CD4-positive, alpha-beta memory T cell (primary cell): ENCODE data around the gene MUL1. TPM values are rescaled to one million over a fixed set of nuclear protein-coding genes. Genes with fewer than 3 reads are reported as not detected.
A peak's percentile ranks its signal among the peaks of the same experiment; 100 is the strongest.
"Not testable (repeated sequence)": the region's sequence is repeated elsewhere in the genome, so short reads cannot be mapped to it uniquely, and the experiment has no call there.

Source experiments
- CTCF ChIA-PET: fragments of 350-600 bp; sonication (Branson Sonifier 250); formaldehyde crosslinking; loops from one replicate; lab custom pipeline; 2021; ENCODE audit warnings: inconsistent platforms; ENCODE audit not compliant: partially characterized antibody; lab: Charles Lee
- POLR2A ChIA-PET: fragments of 350-600 bp; sonication (Branson Sonifier 250); formaldehyde crosslinking; loops from one replicate; lab custom pipeline; 2021; ENCODE audit not compliant: partially characterized antibody; lab: Charles Lee
- DNase-seq, 5 donors: peaks; one replicate each; pipeline versions ENCODE4 v3.0.0 to v3.0.0-alpha.2; 2020 to 2022; ENCODE audit warnings: mixed read lengths in 1 of 5
- H3K27ac ChIP-seq: one replicate; pipeline ENCODE4 v1.7.0; 2013; ENCODE audit warnings: low read depth, low read length
- H3K27me3 ChIP-seq: 2 replicates; pipeline ENCODE4 v1.7.0; 2013; ENCODE audit warnings: mild to moderate bottlenecking, low read length, moderate library complexity; ENCODE audit not compliant: insufficient read depth
- H3K36me3 ChIP-seq: 2 replicates; pipeline ENCODE4 v1.7.0; 2013; ENCODE audit warnings: mild to moderate bottlenecking, low read length, moderate library complexity; ENCODE audit not compliant: insufficient read depth
- H3K4me1 ChIP-seq: 2 replicates; pipeline ENCODE4 v1.7.0; 2013; ENCODE audit warnings: mild to moderate bottlenecking, low read length, moderate library complexity; ENCODE audit not compliant: insufficient read depth
- H3K4me3 ChIP-seq, 2 donors: one replicate each; pipeline ENCODE4 v1.7.0; 2013; ENCODE audit warnings: low read length in 2 of 2, mild to moderate bottlenecking in 1 of 2
- H3K9me3 ChIP-seq, 2 donors: one replicate each; pipeline ENCODE4 v1.7.0; 2013; ENCODE audit warnings: low read length in 2 of 2, control low read depth in 1 of 2; ENCODE audit not compliant: control insufficient read depth in 1 of 2
- H3K27ac Mint-ChIP-seq, 7 donors: one replicate each; pipeline ENCODE4 v1.8.0; 2020 to 2021; ENCODE audit warnings: mixed read lengths in 7 of 7, mild to moderate bottlenecking in 6 of 7, inconsistent platforms in 3 of 7, moderate library complexity in 3 of 7
- H3K27me3 Mint-ChIP-seq, 2 donors: one replicate each; pipeline ENCODE4 v1.8.0; 2020 to 2021; ENCODE audit warnings: mixed read lengths in 2 of 2
- H3K36me3 Mint-ChIP-seq, 2 donors: one replicate each; pipeline ENCODE4 v1.8.0; 2020 to 2021; ENCODE audit warnings: mixed read lengths in 2 of 2, inconsistent platforms in 1 of 2, mild to moderate bottlenecking in 1 of 2
- H3K4me1 Mint-ChIP-seq, 4 donors: one replicate each; pipeline ENCODE4 v1.8.0; 2020 to 2021; ENCODE audit warnings: mixed read lengths in 4 of 4, mild to moderate bottlenecking in 1 of 4
- H3K4me3 Mint-ChIP-seq, 8 donors: one replicate each; pipeline ENCODE4 v1.8.0; 2020 to 2021; ENCODE audit warnings: mixed read lengths in 8 of 8, mild to moderate bottlenecking in 7 of 8, moderate library complexity in 6 of 8, inconsistent platforms in 3 of 8
- H3K9me3 Mint-ChIP-seq, 8 donors: one replicate each; pipeline ENCODE4 v1.8.0; 2020 to 2021; ENCODE audit warnings: mixed read lengths in 8 of 8, mild to moderate bottlenecking in 5 of 8, inconsistent platforms in 3 of 8, moderate library complexity in 1 of 8
- intact Hi-C: fragments of 100-400 bp; cut with micrococcal nuclease; formaldehyde crosslinking; loops from one replicate; pipeline ENCODE4 v1.15.1; 2023
- polyA plus RNA-seq, 2 donors: library from polyadenylated mRNA; unstranded; fragments of 300-500 nt; fragmentation: Illumina TruSeq; gene quantifications; one replicate each; pipeline ENCODE4 v1.2.3, GENCODE V29; 2021
- total RNA-seq, 2 experiments: library from RNA; stranded (reverse); gene quantifications; one replicate each; pipeline ENCODE4 v1.2.3, GENCODE V29; 2021

Gene MUL1
- total and polyA plus RNA-seq, 4 experiments from 2014 or later, result 21.4 to 44.4 (median 26.3) TPM

- Histone ChIP-seq H3K9me3 (no peaks in the 10 kb centered on the region), H3K27me3 (peaks cover 13% of the 10 kb centered on the region), H3K27ac (no peak overlapping the region), H3K36me3 (no peaks in the 10 kb centered on the region), H3K4me1 (no peaks in the 10 kb centered on the region), H3K4me3 (no peak overlapping the region)
- H3K9me3 Mint-ChIP-seq, result no peaks in the 10 kb centered on the region
- intact Hi-C loops, result no loop called here
- ChIA-PET CTCF (no interaction called here), POLR2A (no interaction called here)
- no peak for DNase-seq
- H3K27ac Mint-ChIP-seq, result peak overlapping the region in 1 of 7 donors; percentile 31
- no peak overlapping the region for H3K4me3 Mint-ChIP-seq
- H3K36me3 Mint-ChIP-seq, result no peaks in the 10 kb centered on the region
- no peaks in the 10 kb centered on the region for H3K4me1 Mint-ChIP-seq
- peaks cover 37 to 66% of the 10 kb centered on the region in 2 donors for H3K27me3 Mint-ChIP-seq
Observed at GRCh38 chr1:20530306-20530705, 22.4 kb upstream of the MUL1 start.

- no peak overlapping the region for H3K27ac Mint-ChIP-seq
- H3K27me3 Mint-ChIP-seq, result peaks cover 21 to 53% of the 10 kb centered on the region in 2 donors
- CTCF ChIA-PET, result interaction anchor here (0.6 kb wide), 1 partner anchor 137 kb away, joined by 3 read pairs; no protein-coding TSS in a partner anchor
- H3K4me1 ChIP-seq, result no peaks in the 10 kb centered on the region
- intact Hi-C loops, result loop anchor here (10.0 kb wide), 1 partner anchor 667 kb away; no protein-coding TSS in a partner anchor
- DNase-seq, result no peak
- no peaks in the 10 kb centered on the region for H3K9me3 Mint-ChIP-seq
- H3K9me3 ChIP-seq, result no peaks in the 10 kb centered on the region
- H3K36me3 ChIP-seq, result no peaks in the 10 kb centered on the region
- no peaks in the 10 kb centered on the region for H3K4me1 Mint-ChIP-seq
- POLR2A ChIA-PET, result no interaction called here
- no peak overlapping the region for H3K4me3 ChIP-seq
- H3K36me3 Mint-ChIP-seq, result no peaks in the 10 kb centered on the region
- no peak overlapping the region for H3K27ac ChIP-seq
- H3K27me3 ChIP-seq, result peaks cover 13% of the 10 kb centered on the region
- no peak overlapping the region for H3K4me3 Mint-ChIP-seq
Observed at GRCh38 chr1:20528221-20528620, 20.3 kb upstream of the MUL1 start.

- Histone ChIP-seq H3K4me1 (no peaks in the 10 kb centered on the region), H3K36me3 (no peaks in the 10 kb centered on the region), H3K27ac (no peak overlapping the region), H3K9me3 (no peaks in the 10 kb centered on the region), H3K4me3 (no peak overlapping the region), H3K27me3 (peaks cover 13% of the 10 kb centered on the region)
- Mint-ChIP-seq H3K4me3 (no peak overlapping the region), H3K4me1 (peaks cover 0 to 3% (median 1%) of the 10 kb centered on the region in 4 donors), H3K9me3 (no peaks in the 10 kb centered on the region), H3K27me3 (peaks cover 17 to 47% of the 10 kb centered on the region in 2 donors), H3K27ac (no peak overlapping the region), H3K36me3 (no peaks in the 10 kb centered on the region)
- intact Hi-C loops, result loop anchor here (10.0 kb wide), 1 partner anchor 669 kb away; no protein-coding TSS in a partner anchor
- ChIA-PET CTCF (interaction anchor here (0.8 to 2.0 kb wide), 2 partner anchors 12 to 108 kb away, joined by 4 to 6 read pairs; no protein-coding TSS in a partner anchor), POLR2A (no interaction called here)
- no peak for DNase-seq
Observed at GRCh38 chr1:20526267-20526666, 18.3 kb upstream of the MUL1 start.

- POLR2A ChIA-PET, result no interaction called here
Observed at GRCh38 chr1:20521960-20522861, 14.3 kb upstream of the MUL1 start.

GRCh38 chr1:20519609-20520262 lies 11.8 kb upstream of the MUL1 start:
- H3K27me3 Mint-ChIP-seq, result peaks cover 9 to 15% of the 10 kb centered on the region in 2 donors
- H3K27ac Mint-ChIP-seq, H3K27me3 ChIP-seq, H3K27ac ChIP-seq, POLR2A ChIA-PET, DNase-seq, H3K9me3 Mint-ChIP-seq, H3K36me3 ChIP-seq, H3K9me3 ChIP-seq, H3K4me3 ChIP-seq, H3K4me1 ChIP-seq, H3K4me1 Mint-ChIP-seq, H3K36me3 Mint-ChIP-seq, H3K4me3 Mint-ChIP-seq: not testable (repeated sequence)
- CTCF ChIA-PET, result interaction anchor here (1.0 to 1.1 kb wide), 3 partner anchors 26 to 248 kb away, joined by 3 to 4 read pairs (median 3); no protein-coding TSS in a partner anchor
- intact Hi-C loops, result loop anchor here (10.0 kb wide), 1 partner anchor 675 kb away; no protein-coding TSS in a partner anchor

More at GRCh38 chr1:20521960-20522861, 14.3 kb upstream of the MUL1 start:
- no peak overlapping the region for H3K4me3 ChIP-seq
- H3K4me1 Mint-ChIP-seq, result peaks cover 0 to 3% (median 1%) of the 10 kb centered on the region in 4 donors
- H3K9me3 Mint-ChIP-seq, result no peaks in the 10 kb centered on the region
- H3K27me3 ChIP-seq, result no peaks in the 10 kb centered on the region
- no peaks in the 10 kb centered on the region for H3K4me1 ChIP-seq
- no peaks in the 10 kb centered on the region for H3K36me3 ChIP-seq
- peaks cover 6 to 21% of the 10 kb centered on the region in 2 donors for H3K27me3 Mint-ChIP-seq
- H3K27ac ChIP-seq, result no peak overlapping the region
- intact Hi-C loops, result loop anchor here (2.0 to 10.0 kb wide), 2 partner anchors 111 to 673 kb away; partner anchors contain the start of gene PINK1
- no peaks in the 10 kb centered on the region for H3K9me3 ChIP-seq
- H3K36me3 Mint-ChIP-seq, result no peaks in the 10 kb centered on the region
- CTCF ChIA-PET, result interaction anchor here (0.9 to 4.3 kb wide), 11 partner anchors 9 to 673 kb away, joined by 3 to 22 read pairs (median 5); partner anchors contain the start of gene PINK1
- DNase-seq, result peak; percentile 44 to 63 (median 59)
- no peak overlapping the region for H3K27ac Mint-ChIP-seq
- no peak overlapping the region for H3K4me3 Mint-ChIP-seq

- Histone ChIP-seq H3K27me3 (peaks cover 6% of the 10 kb centered on the region), H3K9me3 (no peaks in the 10 kb centered on the region), H3K4me1 (peaks cover 16% of the 10 kb centered on the region), H3K36me3 (no peaks in the 10 kb centered on the region), H3K4me3 (no peak overlapping the region), H3K27ac (no peak overlapping the region)
- H3K27ac Mint-ChIP-seq, result no peak overlapping the region
- intact Hi-C loops, result no loop called here
- ChIA-PET CTCF (interaction anchor here (1.6 kb wide), 1 partner anchor 10 kb away, joined by 4 read pairs; no protein-coding TSS in a partner anchor), POLR2A (interaction anchor here (1.1 kb wide), 1 partner anchor 123 kb away, joined by 3 read pairs; no protein-coding TSS in a partner anchor)
- peaks cover 0 to 4% (median 0%) of the 10 kb centered on the region in 8 donors for H3K9me3 Mint-ChIP-seq
- H3K36me3 Mint-ChIP-seq, result peaks cover 4 to 7% of the 10 kb centered on the region in 2 donors
- H3K4me3 Mint-ChIP-seq, result no peak overlapping the region
- H3K4me1 Mint-ChIP-seq, result peaks cover 5 to 13% (median 10%) of the 10 kb centered on the region in 4 donors
- peaks cover 3 to 15% of the 10 kb centered on the region in 2 donors for H3K27me3 Mint-ChIP-seq
- DNase-seq, result no peak
Observed at GRCh38 chr1:20511518-20512428, 3.8 kb upstream of the MUL1 start.
